IPS-15b (cell line): ENCODE measurements around the gene CHMP2B.
"Not testable (repeated sequence)": the region's sequence is repeated elsewhere in the genome, so short reads cannot be mapped to it uniquely, and the experiment has no call there.

Source experiments
- H3K27me3 ChIP-seq: one replicate; pipeline ENCODE4 v1.6.1; 2013; ENCODE audit warnings: low read length; ENCODE audit not compliant: control insufficient read depth, insufficient read depth
- H3K36me3 ChIP-seq: one replicate; pipeline ENCODE4 v1.6.1; 2013; ENCODE audit warnings: low read length; ENCODE audit not compliant: control insufficient read depth, insufficient read depth
- H3K4me1 ChIP-seq: one replicate; pipeline ENCODE4 v1.6.1; 2013; ENCODE audit warnings: mild to moderate bottlenecking, low read length; ENCODE audit not compliant: control insufficient read depth, insufficient read depth
- H3K4me3 ChIP-seq: one replicate; pipeline ENCODE4 v1.5.1; 2013; ENCODE audit warnings: low read depth, low read length
- H3K9ac ChIP-seq: one replicate; pipeline ENCODE4 v1.6.1; 2013; ENCODE audit warnings: low read depth, mild to moderate bottlenecking, low read length
- H3K9me3 ChIP-seq: one replicate; pipeline ENCODE4 v1.6.1; 2013; ENCODE audit warnings: mild to moderate bottlenecking, low read length; ENCODE audit not compliant: control insufficient read depth, insufficient read depth

CHMP2B gene

DNA sequence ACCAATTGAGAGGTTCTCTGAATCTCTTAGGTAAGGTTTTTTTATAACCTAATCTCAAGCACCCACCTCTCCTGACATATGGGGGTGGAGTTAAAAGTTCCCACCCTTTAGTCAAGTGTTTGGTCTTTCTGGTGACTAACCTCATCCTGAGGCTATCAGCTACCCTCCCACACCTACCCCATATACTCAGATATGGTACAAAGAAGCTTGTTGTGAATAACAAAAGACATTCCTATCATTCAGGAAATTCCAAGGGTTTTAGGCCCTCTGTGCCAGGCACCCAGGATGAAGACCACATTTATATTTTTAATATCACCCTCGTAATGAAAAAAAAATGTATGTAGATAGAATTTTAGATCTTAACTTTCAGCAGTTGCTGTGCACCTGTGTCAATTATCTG is 9.0 kb downstream of the CHMP2B start:
- no peaks in the 10 kb centered on the region for H3K9me3 ChIP-seq
- no peak overlapping the region for H3K4me3 ChIP-seq
- H3K9ac ChIP-seq, result no peak overlapping the region
- no peaks in the 10 kb centered on the region for H3K36me3 ChIP-seq
- H3K4me1 ChIP-seq, result no peaks in the 10 kb centered on the region
- H3K27me3 ChIP-seq, result no peaks in the 10 kb centered on the region

DNA sequence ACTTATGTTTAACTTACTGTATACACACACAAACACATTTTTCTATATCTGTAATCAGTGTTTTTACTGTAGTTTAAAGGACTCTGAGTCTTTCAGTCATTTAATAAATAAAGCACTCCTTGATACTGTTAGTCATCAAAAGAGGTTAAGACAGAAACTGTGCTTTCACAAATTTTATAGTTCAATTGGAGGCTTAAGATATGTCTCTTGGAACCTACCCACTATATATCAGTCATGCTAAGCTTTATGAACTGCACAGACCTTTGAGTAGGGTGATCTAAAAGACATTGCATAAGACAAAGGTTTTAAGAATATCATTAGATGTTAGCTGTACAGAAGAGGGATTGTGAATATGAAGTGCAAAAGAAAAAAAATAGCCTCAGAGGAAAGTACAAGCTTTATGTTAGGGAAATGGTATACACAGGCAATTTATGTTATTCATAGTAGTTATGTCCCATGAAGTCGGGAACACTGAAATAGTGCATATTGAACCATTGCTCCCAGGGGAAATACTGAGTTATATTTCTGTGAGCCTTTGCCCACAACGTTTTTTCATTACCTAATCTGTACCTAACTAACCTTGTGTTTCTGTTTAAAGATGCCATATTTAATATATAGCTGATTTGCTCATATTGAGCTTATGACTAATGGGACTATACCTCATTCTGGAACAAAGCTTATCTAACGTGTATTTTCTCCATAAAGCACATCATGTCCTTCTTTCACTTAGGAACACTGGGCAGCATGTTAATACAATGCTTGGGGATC is 19.7 kb downstream of the CHMP2B start:
- Histone ChIP-seq H3K4me3 (no peak overlapping the region), H3K27me3 (no peaks in the 10 kb centered on the region), H3K36me3 (no peaks in the 10 kb centered on the region), H3K9ac (no peak overlapping the region), H3K9me3 (no peaks in the 10 kb centered on the region), H3K4me1 (no peaks in the 10 kb centered on the region)

DNA sequence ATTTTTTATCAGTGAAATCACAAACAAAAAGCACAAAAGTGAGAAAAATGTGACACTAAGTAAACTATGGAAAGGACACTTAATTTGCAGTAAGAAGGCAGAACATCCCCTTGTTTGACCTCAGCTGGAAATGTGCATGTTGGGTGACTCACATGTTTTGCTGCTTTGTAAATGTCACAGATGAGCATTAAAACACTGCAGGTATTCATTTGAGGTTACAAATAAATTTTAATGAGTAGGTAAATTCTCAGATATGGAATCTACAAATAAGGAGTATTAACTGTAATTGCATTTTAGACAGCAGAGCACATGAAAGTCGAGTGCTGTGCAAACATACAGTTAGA is 20.3 kb downstream of the CHMP2B start:
- Histone ChIP-seq H3K4me3 (no peak overlapping the region), H3K4me1 (no peaks in the 10 kb centered on the region), H3K9ac (no peak overlapping the region), H3K27me3 (no peaks in the 10 kb centered on the region), H3K9me3 (no peaks in the 10 kb centered on the region), H3K36me3 (no peaks in the 10 kb centered on the region)

DNA sequence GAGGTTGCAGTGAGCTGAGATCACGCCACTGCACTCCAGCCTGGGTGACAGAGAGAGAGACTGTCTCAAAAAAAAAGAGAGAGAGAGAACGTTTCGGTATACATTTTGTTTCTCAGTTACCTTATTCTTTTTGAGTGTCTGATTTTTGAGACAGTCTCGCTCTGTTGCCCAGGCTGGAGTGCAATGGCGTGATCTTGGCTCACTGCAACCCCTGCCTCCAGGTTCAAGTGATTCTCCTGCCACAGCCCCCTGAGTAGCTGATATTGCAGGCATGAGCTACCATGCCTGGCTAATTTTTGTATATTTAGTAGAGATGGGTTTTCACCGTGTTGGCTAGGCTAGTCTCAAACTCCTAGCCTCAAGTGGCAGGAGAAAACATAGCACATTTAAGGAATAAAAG is 21.1 kb downstream of the CHMP2B start:
- H3K9ac ChIP-seq, H3K36me3 ChIP-seq, H3K27me3 ChIP-seq, H3K9me3 ChIP-seq, H3K4me3 ChIP-seq, H3K4me1 ChIP-seq: not testable (repeated sequence)

DNA sequence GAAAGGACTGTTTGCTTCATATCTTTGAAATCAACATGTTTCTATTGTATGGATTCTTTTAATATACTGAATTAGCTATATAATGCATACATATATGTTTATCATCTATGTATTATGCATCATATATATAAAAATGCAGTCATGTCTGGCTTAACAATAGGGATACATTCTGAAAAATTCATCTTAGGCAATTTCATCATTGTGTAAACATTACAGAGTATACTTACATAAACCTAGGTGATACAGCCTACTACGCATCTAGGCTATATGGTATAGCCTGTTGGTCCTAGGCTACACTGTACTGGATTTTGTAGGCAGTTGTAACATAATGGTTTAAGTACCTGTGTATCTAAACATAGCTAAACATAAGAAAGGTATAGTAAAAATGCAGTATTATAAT is 21.7 kb downstream of the CHMP2B start:
- no peak overlapping the region for H3K9ac ChIP-seq
- H3K36me3 ChIP-seq, result no peaks in the 10 kb centered on the region
- H3K27me3 ChIP-seq, result no peaks in the 10 kb centered on the region
- no peaks in the 10 kb centered on the region for H3K9me3 ChIP-seq
- H3K4me3 ChIP-seq, result no peak overlapping the region
- no peaks in the 10 kb centered on the region for H3K4me1 ChIP-seq

DNA sequence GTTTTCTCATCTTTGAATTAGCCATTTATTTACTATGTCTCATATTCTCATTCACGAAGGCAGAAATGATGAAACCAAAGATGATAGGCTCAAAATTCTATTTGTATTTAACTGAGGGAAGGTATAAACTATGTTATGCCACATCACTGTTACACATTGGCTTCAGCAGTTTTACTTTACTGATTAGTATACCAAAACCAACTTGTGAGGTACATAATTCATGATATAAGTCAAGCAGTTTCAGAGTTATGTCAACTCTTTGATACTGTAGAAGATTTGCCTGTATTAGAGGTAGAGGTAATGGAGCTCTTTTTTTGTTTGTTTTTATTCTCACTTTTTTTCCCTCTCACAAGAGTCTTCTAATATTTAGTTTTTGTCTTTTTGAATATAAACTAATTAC is 22.9 kb downstream of the CHMP2B start:
- Histone ChIP-seq H3K9ac (no peak overlapping the region), H3K27me3 (no peaks in the 10 kb centered on the region), H3K4me3 (no peak overlapping the region), H3K36me3 (no peaks in the 10 kb centered on the region), H3K9me3 (no peaks in the 10 kb centered on the region), H3K4me1 (no peaks in the 10 kb centered on the region)

DNA sequence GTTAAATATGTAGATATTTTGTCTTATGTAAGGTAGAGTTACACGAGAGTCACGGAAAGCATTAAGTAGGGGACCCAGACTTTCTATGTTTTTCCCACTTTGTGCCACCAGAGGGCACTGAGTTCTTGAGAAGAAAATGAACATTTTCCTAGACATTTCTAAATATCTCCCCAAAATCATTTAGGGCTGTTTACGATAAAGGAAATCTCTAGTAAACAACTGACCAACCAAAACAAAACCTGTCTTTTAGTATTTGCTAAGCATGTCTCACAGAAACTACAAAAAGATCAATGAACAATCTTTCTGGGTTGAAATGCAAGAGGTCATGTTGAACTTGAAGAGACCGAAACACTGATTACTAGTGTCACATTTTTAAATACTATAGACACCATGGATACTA is 33.2 kb downstream of the CHMP2B start:
- H3K4me1 ChIP-seq, result no peaks in the 10 kb centered on the region
- no peaks in the 10 kb centered on the region for H3K36me3 ChIP-seq
- no peaks in the 10 kb centered on the region for H3K27me3 ChIP-seq
- H3K4me3 ChIP-seq, result no peak overlapping the region
- no peaks in the 10 kb centered on the region for H3K9me3 ChIP-seq
- no peak overlapping the region for H3K9ac ChIP-seq

DNA sequence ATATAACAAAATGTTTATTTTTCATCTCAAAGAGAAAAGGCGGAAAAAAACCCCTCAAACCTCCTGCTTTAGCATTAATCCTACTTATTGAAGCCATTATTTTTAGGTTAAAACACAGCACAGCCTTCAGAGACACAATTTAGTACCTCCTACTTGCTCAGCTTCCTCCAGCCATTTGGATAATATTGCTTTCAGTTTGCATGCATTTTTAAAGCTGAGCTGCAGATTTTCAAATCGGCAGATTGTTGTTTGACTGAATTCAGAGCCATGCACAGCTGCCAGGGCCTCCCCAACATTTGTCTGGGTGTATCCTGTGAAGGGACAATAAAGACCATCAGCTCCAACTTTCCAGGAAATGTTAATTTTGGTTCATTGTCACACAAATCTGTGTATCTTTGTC is 34.8 kb downstream of the CHMP2B start:
- no peaks in the 10 kb centered on the region for H3K9me3 ChIP-seq
- no peak overlapping the region for H3K9ac ChIP-seq
- no peaks in the 10 kb centered on the region for H3K4me1 ChIP-seq
- no peaks in the 10 kb centered on the region for H3K36me3 ChIP-seq
- no peak overlapping the region for H3K4me3 ChIP-seq
- H3K27me3 ChIP-seq, result no peaks in the 10 kb centered on the region

DNA sequence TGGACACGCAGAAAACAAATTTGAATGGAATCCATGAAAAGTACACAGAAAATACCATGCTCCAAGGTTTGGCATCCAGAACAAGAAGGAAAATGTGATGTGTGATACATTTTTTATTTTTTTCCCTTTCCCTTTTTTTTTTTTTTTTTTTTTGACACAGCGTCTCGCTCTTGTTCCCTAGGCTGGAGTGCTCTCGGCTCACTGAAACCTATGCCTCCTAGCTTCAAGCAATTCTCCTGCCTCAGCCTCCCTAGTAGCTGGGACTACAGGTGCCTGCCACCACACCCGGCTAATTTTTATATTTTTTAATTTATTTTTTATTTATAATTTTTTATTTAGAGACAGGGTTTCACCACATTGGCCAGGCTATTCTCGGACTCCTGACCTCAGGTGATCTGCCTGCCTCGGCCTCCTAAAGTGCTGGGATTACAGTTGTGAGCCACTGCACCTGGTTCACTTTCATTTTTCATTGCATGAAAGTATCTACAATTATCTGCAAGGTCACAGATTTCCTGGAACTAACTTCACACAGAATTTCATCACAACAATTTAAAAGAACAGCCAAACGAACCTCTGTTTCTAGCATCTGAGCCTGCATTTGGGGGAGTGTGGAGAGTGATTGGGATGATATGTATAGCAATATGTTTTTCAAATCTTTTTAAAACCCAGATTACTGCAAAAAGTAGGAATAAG is 41.0 kb downstream of the CHMP2B start:
- Histone ChIP-seq H3K9ac (no peak overlapping the region), H3K27me3 (no peaks in the 10 kb centered on the region), H3K36me3 (no peaks in the 10 kb centered on the region), H3K4me3 (no peak overlapping the region), H3K4me1 (no peaks in the 10 kb centered on the region), H3K9me3 (no peaks in the 10 kb centered on the region)

DNA sequence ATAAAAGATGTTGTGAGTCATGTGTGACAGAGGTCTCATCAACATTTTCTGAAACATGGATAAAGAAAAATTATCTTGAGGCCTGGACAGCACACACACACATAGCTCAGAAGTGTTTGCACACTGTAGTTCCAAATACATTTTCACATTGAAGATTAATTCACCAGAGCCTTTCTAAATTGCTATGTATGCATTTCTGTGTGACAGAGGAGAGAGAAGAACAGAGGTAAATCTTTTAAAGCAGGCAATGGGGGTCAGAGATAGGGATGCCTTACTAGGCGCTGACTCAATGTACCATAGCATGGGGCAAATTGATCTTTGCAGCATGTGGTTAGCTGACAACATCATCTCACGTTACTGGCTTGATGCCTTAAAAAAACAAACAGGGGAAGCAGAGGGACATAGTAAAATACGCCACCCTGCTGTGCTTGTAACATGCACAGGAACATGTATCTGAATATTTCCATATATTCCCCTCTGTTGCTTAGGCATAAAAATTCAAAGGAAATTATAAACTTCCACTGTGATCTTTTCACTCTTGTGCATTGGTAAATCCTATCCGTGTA is 41.6 kb downstream of the CHMP2B start:
- H3K4me1 ChIP-seq, result no peaks in the 10 kb centered on the region
- no peak overlapping the region for H3K4me3 ChIP-seq
- no peak overlapping the region for H3K9ac ChIP-seq
- H3K9me3 ChIP-seq, result no peaks in the 10 kb centered on the region
- H3K27me3 ChIP-seq, result no peaks in the 10 kb centered on the region
- no peaks in the 10 kb centered on the region for H3K36me3 ChIP-seq

DNA sequence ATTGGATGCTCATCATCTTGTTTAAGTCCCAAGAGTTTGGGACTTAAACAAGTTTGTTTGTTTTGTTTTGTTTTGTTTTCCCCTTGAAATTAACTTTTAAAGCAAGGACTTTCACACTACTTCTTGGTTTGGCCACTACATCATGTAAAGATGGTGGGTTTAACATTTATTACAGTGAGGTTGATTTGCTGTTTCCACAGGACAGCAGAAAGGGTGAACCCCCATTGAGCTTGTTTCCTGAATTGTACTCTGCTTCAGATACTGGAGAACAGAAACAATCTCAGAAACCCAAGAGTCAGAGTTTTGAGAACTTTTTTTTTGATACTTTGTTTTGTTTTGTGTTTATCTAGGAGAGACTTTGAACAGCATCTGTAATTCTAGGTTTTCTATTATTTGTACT is 42.6 kb downstream of the CHMP2B start:
- Histone ChIP-seq H3K27me3 (no peaks in the 10 kb centered on the region), H3K9ac (no peak overlapping the region), H3K4me1 (no peaks in the 10 kb centered on the region), H3K4me3 (no peak overlapping the region), H3K9me3 (no peaks in the 10 kb centered on the region), H3K36me3 (no peaks in the 10 kb centered on the region)
